GM18502 (cell line): ENCODE measurements around the gene FOXA3.
A peak's percentile ranks its signal among the peaks of the same experiment; 100 is the strongest.
"Not testable (repeated sequence)": the region's sequence is repeated elsewhere in the genome, so short reads cannot be mapped to it uniquely, and the experiment has no call there.

Experiments used
- ATAC-seq: cut with Tn5 transposase; IDR thresholded peaks from one replicate; pipeline ENCODE4 v1.9.1; 2021; ENCODE audit warnings: mild to moderate bottlenecking; ENCODE audit not compliant: unreplicated experiment, poor library complexity

Gene FOXA3

DNA sequence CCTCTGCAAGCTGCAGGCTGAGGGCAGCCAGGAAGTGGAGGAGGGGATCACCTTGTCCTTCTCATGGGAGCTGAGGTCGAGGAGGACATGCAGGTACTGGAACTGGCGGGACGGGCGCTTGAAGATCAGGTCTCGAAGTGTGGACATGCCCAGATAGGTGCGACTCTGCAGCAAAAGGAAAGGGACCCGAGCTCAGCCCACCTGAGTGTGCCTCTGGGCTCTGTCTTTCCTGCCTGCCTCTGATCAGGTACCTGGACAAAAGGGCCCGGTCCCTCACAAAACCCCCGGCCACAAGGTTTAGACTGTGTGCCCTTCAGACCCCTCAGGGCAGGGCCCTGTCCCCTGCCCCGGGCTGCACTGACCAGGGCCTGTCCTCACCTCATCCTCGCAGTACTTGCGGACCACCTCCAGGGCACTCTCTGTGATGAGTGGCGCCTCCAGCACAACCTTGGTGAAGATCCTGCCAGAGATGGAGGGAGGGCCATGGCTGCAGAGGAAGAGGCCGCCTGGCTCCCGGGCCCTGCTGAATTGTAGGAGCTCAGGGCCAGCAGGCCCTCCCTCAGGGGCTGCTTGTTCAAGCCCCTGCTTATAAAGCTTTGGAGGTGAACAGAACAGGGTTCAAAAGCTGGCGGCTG is 36.5 kb upstream of the FOXA3 start:
- no peak for ATAC-seq

DNA sequence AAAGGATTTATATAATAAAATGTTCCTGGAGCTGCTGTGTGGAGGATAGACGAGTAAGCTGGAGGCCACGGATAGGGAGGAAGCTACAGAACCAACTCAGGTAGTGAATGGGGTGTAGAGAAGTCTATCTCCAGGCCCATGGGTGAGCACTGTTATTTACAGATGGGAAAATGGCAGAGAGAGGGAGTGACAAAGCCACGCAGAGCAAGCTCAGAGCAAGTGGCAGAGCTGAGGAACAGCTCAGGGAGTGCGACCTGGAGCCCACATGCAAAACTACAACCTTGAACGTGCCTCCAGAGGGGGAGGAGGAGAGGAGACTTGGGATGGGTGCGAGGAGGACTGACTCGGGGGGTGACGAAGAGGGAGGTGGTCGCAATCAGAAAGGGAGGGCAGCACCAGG is 35.6 kb upstream of the FOXA3 start:
- no peak for ATAC-seq

DNA sequence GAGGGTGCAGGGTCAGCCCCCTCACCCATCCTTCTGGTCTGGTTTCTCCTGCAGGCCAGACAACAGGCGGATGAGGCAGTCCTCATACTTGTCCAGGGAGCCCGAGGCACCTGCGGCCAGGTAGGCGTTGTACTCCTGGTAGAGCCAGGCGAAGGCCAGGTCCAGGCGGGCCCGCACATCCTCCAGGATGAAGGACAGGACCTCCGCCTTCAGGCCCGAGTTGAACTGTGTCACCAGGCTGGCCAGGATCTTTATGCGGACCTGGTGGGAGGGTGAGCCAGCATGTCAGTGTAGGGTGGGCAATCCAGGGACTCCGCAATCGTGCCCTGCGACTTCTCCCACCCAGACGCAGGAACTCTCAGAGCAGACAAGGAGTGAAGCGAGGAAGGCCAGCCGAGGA is 35.2 kb upstream of the FOXA3 start:
- ATAC-seq: no peak

DNA sequence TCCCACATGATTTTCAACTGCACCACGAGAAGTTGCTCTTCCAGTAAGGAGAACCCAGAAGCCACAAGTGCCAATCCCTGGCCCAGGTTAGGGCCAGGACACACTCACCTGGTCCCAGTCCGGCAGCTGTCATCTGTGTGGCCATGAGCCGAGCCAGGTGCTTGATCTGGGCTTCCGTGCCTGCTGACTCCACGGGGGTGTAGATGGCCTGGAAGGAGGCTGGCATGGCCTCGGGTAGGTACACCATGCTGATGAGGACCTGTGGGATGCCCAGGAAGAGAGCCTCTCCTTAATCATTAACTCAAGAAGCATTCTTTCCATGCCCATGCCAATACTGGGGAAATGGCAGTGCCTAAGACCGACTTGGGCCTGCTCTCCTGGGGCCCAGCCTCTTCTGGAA is 29.2 kb upstream of the FOXA3 start:
- no peak for ATAC-seq

DNA sequence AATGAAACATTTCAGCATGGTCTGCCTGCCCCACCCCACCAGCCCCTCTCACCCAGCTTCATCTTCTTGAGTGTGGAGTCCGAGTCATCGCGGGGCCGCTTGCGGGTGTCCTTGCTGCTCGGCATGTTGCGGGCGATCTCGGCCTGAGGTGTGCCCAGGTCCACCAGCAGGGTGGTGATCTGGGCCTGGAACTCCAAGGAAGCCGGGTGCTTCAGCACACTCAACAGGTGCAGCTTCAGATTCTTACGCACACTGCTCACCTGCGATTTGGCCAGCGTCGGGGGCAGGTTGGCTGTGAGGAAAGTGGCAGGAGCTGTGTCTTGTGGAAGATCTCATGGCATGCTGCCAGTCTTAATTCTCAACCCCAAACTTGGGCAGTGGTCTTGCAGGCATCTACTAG is 21.9 kb upstream of the FOXA3 start:
- no peak for ATAC-seq

DNA sequence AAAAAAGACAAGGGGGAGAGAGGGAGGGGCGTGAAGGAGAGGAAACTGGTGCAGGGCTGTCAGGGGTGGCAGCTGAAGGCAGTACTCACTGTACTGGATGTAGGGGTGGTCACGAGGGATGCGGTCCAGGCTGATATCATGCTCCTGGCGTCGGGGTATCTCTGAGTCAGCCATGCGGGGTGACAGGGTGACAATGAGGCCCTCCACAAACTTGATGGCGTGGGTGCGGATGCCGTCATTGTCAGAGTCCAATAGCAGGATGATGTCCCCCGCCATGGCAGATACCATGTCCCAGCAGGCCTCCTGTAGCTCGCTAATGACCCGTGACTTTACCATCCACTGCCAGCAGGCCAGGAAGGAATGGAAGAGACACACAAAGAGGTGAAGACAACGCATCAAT is 16.5 kb upstream of the FOXA3 start:
- no peak for ATAC-seq

DNA sequence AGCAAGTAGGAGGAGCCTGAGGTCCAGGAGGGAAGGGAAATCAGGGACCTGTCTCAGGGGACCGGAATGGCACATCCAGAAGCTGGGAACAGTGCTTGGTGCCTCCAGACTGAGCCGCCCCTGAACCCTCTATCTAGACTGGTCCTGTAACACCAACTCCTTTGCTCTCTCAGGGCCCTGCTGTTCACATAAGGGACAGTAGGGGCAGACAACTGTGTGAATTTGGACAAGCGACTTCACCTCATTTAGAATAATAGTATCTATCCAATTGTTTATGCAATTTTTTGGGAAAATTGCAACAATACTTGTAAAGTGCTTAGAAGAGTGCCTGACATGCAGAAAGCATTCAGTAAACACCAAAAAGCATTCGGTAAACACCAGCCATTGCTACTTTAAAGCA is 15.2 kb upstream of the FOXA3 start:
- ATAC-seq: no peak

DNA sequence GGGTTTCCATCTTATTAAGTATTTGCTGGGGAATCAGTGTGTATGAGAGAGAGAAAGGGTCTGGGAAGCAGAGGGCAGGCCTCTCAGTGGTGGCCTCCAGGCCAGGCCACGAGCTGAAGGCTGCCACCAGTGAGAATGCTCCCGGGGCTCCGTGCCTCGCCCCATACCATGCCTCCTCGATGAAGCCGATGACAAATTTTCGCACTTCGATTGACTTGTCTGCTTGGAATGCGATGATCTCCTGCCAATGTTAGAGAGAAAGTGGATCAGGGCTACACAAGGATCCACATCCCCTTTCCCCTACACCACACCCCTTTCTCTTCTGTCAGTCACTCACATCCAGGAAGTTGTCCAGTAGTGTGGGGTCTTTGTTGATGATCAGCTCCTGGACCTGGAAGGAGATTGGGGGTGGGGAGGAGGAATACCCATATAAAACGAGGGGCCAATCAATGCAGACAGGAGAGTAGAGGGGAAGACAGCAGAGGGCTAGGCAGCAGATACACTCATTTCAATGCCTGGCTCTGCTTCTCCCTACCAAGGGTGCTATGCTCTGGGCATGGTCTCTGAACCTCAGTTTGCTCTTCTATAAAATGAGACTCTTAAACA is 11.9 kb upstream of the FOXA3 start:
- no peak for ATAC-seq

DNA sequence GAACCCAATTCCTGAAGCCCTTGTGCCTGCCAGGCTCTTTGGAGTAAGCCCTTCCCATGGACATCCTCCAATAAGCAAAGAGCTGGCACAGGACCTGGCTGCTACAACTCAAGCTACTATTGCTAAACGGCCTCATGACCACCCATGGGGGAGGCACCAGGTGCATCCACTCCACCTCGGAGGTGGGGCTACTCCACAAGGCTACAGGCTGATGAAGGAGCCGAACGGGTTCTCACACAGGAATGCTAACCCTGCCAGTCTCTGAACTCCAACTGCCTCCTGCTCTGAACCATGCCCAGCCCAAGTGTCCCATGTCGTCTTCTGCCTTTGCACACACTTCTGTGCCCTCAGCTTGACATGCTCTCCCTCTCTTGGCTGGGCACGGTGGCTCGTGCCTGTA is 11.1 kb upstream of the FOXA3 start:
- ATAC-seq: no peak

DNA sequence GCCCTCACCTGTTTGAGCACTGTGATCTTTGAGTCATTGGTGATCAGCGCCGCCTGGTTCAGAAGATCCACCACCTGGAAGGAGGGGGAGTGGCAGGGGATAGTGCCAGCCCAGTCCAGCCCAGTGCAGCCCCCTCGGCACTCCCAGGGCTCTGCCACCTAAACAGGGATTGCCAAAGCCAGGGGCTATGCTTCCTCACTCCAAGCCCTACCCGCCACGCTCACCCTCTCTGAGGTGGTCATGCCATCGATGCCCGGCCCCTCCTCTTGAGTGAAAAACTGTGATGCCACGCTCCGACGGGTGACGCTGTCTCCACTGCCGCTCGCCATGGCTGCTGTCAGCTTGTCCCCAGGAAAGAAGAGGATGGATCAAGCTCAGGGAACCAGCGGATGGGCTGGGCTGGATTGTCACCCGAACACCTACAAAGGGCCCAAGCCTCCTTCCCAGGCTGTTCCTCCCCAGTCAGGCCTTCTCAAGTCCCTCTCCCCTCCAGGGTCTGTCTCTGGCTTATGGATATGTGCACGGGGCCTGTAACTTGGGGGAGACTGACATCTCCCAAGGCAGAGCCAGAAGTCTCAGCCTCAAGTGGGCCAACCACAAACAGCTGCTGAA is 9.9 kb upstream of the FOXA3 start:
- ATAC-seq: no peak

DNA sequence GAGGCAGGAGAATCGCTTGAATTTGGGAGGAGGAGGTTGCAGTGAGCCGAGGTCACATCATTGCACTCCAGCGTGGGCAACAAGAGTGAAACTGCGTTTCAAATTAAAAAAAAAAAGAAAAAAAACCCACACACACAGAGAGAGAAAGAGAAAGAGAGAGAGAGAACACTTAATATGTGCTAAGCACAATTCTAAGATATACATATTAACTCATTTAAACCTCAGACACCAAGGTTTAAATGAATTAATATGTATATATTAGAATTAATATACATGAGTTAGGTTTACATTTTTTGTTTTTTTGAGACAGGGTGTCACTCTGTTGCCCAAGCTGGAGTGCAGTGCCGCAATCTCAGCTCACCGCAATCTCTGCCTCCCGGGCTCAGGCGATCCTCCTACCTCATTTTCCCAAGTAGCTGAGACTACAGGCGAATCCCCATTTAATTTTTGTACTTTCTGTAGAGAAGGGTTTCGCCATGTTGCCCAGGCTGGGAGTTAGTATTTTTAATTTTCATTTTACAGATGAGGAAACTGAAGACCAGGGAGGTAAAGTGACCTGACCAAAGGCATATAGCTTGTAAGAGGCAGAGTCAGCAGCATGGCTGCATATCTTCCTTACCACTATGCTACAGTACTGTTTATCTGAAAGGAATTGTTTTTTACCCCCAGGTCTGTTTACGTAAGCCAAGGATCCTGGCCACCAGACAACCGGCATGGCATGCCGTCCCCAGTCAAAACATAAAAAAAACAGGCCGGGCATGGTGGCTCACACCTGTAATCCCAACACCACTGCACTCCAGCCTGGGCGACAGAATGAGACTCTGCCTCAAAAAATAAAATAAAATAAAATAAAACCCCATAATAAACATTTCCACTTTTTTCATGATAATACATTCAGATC is 3.5 kb upstream of the FOXA3 start:
- ATAC-seq: no peak

DNA sequence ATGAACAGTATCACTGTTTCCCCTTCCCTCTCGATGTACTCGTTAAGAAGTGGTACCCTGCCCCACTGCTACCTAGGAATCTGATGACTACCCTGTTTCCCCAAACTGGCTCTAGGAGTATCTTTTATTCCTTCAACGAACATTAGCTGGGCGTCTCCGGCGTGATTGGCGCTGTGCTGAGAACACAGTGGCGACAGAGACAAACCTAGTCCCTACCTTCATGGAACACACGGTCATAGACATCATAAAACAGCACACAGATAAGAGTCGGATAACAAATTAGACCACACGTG is 1.9 kb upstream of the FOXA3 start:
- ATAC-seq: no peak

DNA sequence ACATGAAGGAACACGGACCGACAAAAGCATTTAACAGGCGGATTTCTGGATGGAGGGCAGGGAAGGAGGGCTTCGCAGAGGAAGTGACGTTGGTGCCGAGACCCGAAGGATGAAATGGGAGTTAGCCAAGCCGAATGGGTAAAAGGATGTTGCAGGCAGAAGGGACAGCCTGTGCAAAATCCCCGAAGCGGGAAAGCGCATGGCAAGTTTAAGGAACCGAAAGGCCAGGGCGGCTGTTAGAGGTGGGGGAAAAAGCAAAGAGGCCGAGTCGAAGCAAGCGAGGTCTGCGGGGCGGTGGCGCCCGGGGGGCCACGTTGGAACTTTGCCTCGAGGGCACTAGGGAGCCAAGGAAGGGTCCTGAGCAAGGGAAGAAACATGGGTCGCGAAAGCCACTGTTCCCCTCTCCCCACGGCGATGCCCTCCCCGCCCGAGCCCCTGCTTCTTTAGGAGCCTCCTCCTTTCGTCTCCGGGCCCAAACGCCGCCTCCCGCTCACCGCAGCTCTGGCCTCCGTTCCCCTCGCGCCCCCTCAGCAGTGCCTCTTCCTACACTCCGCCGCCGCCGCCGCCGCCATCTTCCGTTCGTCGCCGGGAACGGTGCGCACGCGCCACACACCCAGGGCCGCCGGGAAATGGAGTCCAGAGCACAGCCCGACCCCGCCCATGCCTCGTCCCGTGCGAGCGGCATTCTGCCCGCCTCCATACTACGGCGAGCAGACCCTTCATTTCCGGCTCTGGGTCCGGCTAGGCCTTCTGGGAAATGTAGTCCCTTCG is 1.4 kb upstream of the FOXA3 start, which contains the start of gene SYMPK:
SYMPK (minus strand) TSS at position 584 of the 771 bp plus-strand sequence. CDS start 8,652 bp downstream, outside the sequence.
- peak; percentile 90 for ATAC-seq

DNA sequence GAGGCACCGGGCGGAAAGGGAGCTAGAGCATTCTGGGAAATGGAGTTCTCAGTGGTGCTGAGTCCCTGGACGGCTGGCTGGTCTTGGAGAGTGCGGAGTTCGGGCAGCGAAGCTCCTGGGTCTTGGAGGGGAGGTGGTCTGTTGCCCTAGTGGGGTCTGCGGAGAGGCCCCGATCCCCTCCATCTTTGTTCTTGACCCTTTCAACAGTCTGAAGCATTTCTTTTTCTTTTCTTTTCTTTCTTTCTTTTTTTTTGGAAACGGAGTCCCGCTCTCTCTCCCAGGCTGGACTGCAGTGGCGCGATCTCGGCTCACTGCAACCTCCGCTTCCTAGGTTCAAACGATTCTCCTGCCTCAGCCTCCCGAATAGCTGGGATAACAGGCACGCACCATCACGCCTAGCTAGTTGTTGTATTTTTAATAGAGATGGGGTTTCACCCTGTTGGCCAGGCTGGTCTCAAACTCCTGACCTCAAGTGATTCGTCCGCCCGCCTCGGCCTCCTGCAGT is 739 bp upstream of the FOXA3 start:
- ATAC-seq: no peak

DNA sequence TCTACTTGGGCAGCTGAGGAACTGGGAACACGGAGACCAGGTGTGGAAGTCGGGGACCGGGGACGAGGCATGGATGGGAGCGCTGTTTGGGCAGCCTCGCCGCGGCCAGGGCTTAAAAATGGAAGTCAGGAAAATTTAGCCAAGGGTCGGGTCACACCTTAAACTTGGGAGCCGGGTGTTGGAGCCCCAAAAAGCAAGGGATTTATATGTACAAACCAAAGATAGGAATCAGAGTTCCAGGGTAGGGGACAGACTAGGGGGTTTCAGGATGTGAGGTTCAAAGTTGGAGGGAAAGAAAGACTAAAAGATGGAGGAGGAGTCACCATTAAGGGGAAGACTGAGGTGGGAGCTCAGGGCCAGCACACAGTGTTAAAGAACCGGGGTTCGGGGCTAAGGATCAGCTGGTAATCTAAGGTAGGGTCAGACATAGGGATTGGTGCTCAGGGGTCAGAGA is 530 bp downstream of the FOXA3 start:
- ATAC-seq: no peak

DNA sequence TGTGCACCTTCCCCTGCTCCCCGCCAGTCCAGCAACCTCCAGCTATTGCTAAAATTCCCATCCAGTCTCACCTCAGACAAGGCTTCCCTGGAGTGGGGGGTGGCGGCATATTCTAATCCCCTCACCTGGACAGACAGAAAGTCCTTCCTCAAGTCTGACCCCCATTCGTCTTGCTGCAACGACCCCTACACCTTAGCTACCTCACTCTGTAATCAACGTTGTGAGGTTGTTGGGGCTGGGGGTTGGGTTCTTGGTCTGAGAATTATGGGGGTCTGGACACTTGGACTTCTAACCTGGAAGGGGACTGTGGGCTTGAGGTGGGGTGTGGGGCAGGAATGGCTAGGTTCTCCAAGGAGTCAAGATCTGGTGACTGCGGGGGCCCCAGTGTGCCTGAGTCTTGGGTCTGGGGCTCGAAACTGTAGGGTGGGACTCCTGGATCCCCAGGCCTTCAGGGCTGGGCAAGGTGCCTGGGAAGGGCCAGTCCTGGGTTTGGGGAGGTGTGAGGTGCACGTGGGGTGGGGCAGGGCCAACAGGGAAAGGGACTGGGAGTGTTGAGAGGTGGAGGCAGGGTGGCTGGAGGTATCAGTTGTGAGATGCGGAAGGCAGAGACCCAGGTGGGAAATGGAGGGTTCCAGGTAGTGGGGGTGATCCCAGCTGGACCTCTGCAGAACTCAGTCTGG is 1.3 kb downstream of the FOXA3 start:
- no peak for ATAC-seq

DNA sequence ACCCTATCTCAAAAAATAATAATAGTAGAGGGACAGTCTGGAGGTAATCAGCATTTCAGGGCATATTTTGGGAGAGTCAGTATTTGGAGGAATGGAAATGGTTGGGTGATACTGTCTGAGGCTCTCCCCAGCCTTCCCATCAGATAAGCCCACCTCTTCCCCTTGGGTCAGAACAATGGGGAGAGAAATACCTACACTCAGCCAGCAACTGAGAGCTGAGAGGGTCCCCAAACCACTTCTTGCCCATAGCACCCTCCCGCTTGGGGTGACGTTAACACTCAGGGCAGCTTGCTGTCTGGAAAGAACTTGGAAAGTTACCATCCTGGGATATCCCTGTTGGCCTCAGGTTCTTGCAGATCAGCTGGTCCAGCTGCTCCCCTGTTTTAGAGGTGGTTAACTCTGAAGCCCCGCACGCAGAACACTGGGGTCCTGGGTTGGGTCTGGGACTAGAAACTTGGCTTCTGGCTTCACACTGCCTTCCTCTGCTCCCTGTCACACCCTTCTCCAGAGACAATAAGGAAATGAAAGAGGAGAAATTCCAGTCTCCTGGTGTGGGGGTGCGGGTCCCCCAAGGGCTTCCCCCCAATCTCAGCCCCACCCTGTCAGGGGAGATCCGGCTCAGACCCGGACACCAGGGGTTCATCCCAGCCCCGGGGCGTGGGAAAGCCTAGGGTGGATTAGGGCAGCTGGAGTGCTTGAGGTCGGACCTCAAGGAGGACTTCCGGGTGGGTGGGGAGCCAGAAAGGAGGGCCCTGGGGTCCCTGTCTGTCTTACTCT is 2.5 kb downstream of the FOXA3 start:
- no peak for ATAC-seq

DNA sequence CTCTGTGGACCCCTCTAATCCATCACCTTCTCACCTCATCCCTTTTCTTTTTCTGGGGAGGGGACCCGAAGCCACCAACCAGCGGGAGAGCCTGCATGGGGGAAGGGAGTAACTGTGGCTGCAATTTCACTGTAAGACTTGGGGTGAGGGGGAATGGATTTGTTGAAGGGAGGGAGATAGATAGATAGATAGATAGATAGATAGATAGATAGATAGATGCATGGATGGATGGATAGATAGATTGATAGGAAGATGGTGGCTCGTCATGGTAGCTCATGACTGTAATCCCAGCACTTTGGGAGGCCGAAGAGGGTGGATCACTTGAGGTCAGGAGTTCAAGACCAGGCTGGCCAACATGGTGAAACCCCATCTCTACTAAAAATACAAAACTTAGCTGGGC is 3.1 kb downstream of the FOXA3 start:
- not testable (repeated sequence) for ATAC-seq

DNA sequence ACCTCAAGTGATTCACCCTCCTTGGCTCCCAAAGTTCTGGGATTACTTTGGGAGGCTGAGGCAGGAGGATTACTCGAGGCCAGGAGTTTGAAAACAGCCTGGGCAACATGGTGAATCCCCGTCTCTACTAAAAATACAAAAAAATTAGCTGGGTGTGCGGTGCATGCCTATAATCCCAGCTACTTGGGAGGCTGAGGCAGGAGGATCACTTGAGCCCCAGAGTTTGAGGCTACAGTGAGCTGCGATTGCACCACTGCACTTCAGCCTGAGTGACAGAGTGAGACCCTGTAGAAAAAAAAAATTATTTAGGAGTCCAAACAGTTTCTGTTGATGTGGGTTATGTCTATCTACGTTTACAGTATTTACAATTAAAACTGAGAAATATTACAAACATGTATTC is 6.7 kb downstream of the FOXA3 start:
- ATAC-seq: no peak
